Embryonic facial prominence (tissue), 1 donor: ENCODE results near the gene ARPC5L.
"Not testable (repeated sequence)": the region's sequence is repeated elsewhere in the genome, so short reads cannot be mapped to it uniquely, and the experiment has no call there.

Source experiments
- DNase-seq: peaks from one replicate; pipeline ENCODE4 v3.0.0-alpha.2; 2016; ENCODE audit errors: extremely low spot score

ARPC5L gene

GRCh38 chr9:124841075-124841821 is 20.7 kb upstream of the ARPC5L start:
- no peak for DNase-seq

- no peak for DNase-seq
Measured at GRCh38 chr9:124843456-124844034, 18.4 kb upstream of the ARPC5L start.

GRCh38 chr9:124844291-124844690 is 17.6 kb upstream of the ARPC5L start:
- DNase-seq, result no peak

GRCh38 chr9:124846467-124846866 is 15.5 kb upstream of the ARPC5L start:
- DNase-seq, result not testable (repeated sequence)

GRCh38 chr9:124846969-124847368 is 15.0 kb upstream of the ARPC5L start:
- DNase-seq, result no peak

- no peak for DNase-seq
Measured at GRCh38 chr9:124849801-124850200, 12.1 kb upstream of the ARPC5L start.

- no peak for DNase-seq
Measured at GRCh38 chr9:124852121-124852828, 9.7 kb upstream of the ARPC5L start.

GRCh38 chr9:124852829-124853531 is 8.9 kb upstream of the ARPC5L start, which contains the start of gene WDR38:
Gene WDR38, plus strand, starts transcription at chr9:124853460. Its CDS starts 72 bp downstream, at chr9:124853532.
- no peak for DNase-seq

GRCh38 chr9:124853605-124854143 is 8.3 kb upstream of the ARPC5L start:
- no peak for DNase-seq

GRCh38 chr9:124854161-124854560 is 7.8 kb upstream of the ARPC5L start:
- no peak for DNase-seq

GRCh38 chr9:124854822-124855221 is 7.1 kb upstream of the ARPC5L start:
- no peak for DNase-seq

GRCh38 chr9:124855566-124855943 is 6.4 kb upstream of the ARPC5L start:
- DNase-seq, result no peak

GRCh38 chr9:124855944-124856765 is 5.8 kb upstream of the ARPC5L start:
- no peak for DNase-seq

- DNase-seq, result no peak
Measured at GRCh38 chr9:124857533-124858162, 4.3 kb upstream of the ARPC5L start.

- no peak for DNase-seq
Measured at GRCh38 chr9:124858330-124859046, 3.4 kb upstream of the ARPC5L start.

GRCh38 chr9:124859803-124860581 is 1.9 kb upstream of the ARPC5L start:
- no peak for DNase-seq

GRCh38 chr9:124860582-124861341 is 1.2 kb upstream of the ARPC5L start:
- no peak for DNase-seq

GRCh38 chr9:124863371-124863871 is 1.5 kb downstream of the ARPC5L start:
- DNase-seq, result no peak
